Peyer's patch (tissue), 4 donors: ENCODE measurements around the gene UTP11.
"Not testable (repeated sequence)": the region's sequence is repeated elsewhere in the genome, so short reads cannot be mapped to it uniquely, and the experiment has no call there.

Source experiments
- POLR2A ChIP-seq, 2 donors: fragments of 450-650 bp; IDR thresholded peaks; one replicate each; pipeline ENCODE4 v1.5.1; 2017; ENCODE audit warnings: antibody characterized with exemption in 2 of 2, mild to moderate bottlenecking in 2 of 2, moderate library complexity in 2 of 2
- TF ChIP-seq, protein P1 (sequence below), 6 experiments: fragments of 450-650 bp in 4 of 6; fragments of 200-600 bp in 2 of 6; sonication (generic) in 1 of 6; IDR thresholded peaks; one replicate each; pipeline ENCODE4 v1.5.1; 2017 to 2019; ENCODE audit warnings: antibody characterized with exemption in 6 of 6, mild to moderate bottlenecking in 3 of 6, moderate library complexity in 1 of 6

DNA sequence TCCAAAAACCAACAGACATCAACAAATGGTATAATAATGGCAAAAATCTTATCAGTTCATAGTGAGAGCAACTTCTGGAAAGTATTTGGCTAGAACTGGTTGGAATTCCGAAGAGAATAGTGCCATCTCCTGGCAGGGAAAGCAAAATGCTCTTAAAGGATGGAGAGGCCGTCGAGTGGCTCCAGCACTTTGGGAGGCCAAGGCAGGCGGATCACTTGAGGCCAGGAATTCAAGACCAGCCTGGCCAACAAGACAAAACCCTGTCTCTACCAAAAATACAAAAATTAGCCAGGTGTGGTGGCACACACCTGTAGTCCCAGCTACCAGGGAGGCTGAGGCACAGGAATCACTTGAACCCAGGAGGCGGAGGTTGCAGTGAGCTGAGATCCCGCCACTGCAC, 37.5 kb upstream of the UTP11 start:
- TF ChIP-seq, protein P1, sequence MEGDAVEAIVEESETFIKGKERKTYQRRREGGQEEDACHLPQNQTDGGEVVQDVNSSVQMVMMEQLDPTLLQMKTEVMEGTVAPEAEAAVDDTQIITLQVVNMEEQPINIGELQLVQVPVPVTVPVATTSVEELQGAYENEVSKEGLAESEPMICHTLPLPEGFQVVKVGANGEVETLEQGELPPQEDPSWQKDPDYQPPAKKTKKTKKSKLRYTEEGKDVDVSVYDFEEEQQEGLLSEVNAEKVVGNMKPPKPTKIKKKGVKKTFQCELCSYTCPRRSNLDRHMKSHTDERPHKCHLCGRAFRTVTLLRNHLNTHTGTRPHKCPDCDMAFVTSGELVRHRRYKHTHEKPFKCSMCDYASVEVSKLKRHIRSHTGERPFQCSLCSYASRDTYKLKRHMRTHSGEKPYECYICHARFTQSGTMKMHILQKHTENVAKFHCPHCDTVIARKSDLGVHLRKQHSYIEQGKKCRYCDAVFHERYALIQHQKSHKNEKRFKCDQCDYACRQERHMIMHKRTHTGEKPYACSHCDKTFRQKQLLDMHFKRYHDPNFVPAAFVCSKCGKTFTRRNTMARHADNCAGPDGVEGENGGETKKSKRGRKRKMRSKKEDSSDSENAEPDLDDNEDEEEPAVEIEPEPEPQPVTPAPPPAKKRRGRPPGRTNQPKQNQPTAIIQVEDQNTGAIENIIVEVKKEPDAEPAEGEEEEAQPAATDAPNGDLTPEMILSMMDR (IDR thresholded peaks at IDR 0.05) = peak; percentile 7 to 63 (median 52)
- TF ChIP-seq POLR2A (IDR thresholded peaks at IDR 0.05) = not testable (repeated sequence)
